SK-N-MC (cell line): ENCODE results near the gene ZCCHC17.

Experiments
- EZH2 ChIP-seq: fragments of 200-600 bp; sonication (generic); IDR thresholded peaks from one replicate; pipeline ENCODE4 v1.6.1; 2017; ENCODE audit warnings: antibody characterized with exemption
- FOXP2 ChIP-seq: optimal IDR thresholded peaks from 2 replicates; pipeline ENCODE3; 2011; ENCODE audit warnings: mild to moderate bottlenecking, moderate library complexity; ENCODE audit not compliant: insufficient read depth; ENCODE audit errors: extremely low read length, control extremely low read depth
- POLR2AphosphoS5 ChIP-seq: IDR thresholded peaks from 2 replicates; pipeline ENCODE4 v1.6.1; 2012; ENCODE audit warnings: mild to moderate bottlenecking, low read depth, low read length, borderline replicate concordance

DNA sequence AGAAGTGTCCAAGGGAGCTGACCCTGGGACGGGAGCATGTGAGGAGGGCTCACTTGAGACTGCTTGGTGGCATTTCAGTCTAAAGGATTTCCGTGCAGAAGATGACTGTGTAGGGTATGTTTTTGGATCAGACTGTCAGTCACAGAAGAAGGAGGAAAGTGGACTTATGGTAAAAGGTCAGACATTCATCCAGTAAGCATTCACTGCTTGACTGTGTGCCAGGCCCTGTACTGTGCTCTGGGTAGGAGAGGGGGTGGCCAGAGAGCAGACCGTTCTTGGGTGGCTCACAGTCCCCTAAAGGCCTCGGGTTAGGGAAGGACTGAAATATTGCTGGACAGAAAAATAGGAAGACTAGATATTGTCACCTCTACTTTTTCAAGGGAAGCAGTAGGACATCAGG, 114.0 kb downstream of the ZCCHC17 start:
- TF ChIP-seq POLR2AphosphoS5 (no peak), EZH2 (no peak), FOXP2 (no peak)
